ENCODE measurements around the gene FILIP1.

- no peak for TF ChIP-seq ZNF274 (IDR thresholded peaks at IDR 0.05; ENCODE audit: low read depth, low read length)
- no peak for TF ChIP-seq YY1 (IDR thresholded peaks at IDR 0.05; ENCODE audit: insufficient read depth, insufficient read length)
Measured at GRCh38 chr6:75423386-75423785, 70.2 kb downstream of the FILIP1 start.
